ENCODE measurements around the gene CFAP107. TPM values are rescaled to one million over a fixed set of nuclear protein-coding genes. Genes with fewer than 3 reads are reported as not detected.

Gene CFAP107
- polyA plus RNA-seq, 3 donors: 0.03 to 0.11 TPM; not detected in 1

Other genes with a start within 250 kb of the CFAP107 start
- 100 to 1,000 TPM in 1 of 3 donors, 10 to 100 TPM in 2; 92.1 to 173 (median 96.7) TPM for gene DHRS3, start 128.0 kb upstream of the CFAP107 start, polyA plus RNA-seq
- 1 to 10 TPM in 1 of 3 donors, not detected in 2; 1.2 TPM for gene AADACL4, start 102.1 kb upstream of the CFAP107 start, polyA plus RNA-seq
- under 1 TPM in 1 of 3 donors, not detected in 2; 0.04 TPM for gene AADACL3, start 30.1 kb upstream of the CFAP107 start, polyA plus RNA-seq
- gene PRAMEF12, start 27.5 kb downstream of the CFAP107 start, polyA plus RNA-seq: not detected
- not detected for gene PRAMEF1, start 45.2 kb downstream of the CFAP107 start, polyA plus RNA-seq
- not detected for gene PRAMEF11, start 85.2 kb downstream of the CFAP107 start, polyA plus RNA-seq
- gene HNRNPCL1, start 102.5 kb downstream of the CFAP107 start, polyA plus RNA-seq: not detected
- gene PRAMEF2, start 110.9 kb downstream of the CFAP107 start, polyA plus RNA-seq: not detected
- not detected for gene PRAMEF4, start 140.0 kb downstream of the CFAP107 start, polyA plus RNA-seq
- not detected for gene PRAMEF10, start 152.1 kb downstream of the CFAP107 start, polyA plus RNA-seq
- gene PRAMEF7, start 170.4 kb downstream of the CFAP107 start, polyA plus RNA-seq: not detected
- gene PRAMEF6, start 201.4 kb downstream of the CFAP107 start, polyA plus RNA-seq: not detected

Data from adipose tissue (tissue), 3 donors.